ENCODE data around the gene DIO1. TPM values are rescaled to one million over a fixed set of nuclear protein-coding genes. Genes with fewer than 3 reads are reported as not detected.

The DIO1 gene
- polyA plus RNA-seq, 1 donor from 2014 or later, result not detected

- Histone ChIP-seq H3K27me3 (ENCODE audit: insufficient read depth, low read depth, low read length) (no peaks in the 10 kb centered on the region), H2AFZ (ENCODE audit: low read depth, low read length) (peak overlapping the region; percentile 84), H4K20me1 (ENCODE audit: insufficient read depth) (no peaks in the 10 kb centered on the region), H3K4me2 (ENCODE audit: low read length) (peak overlapping the region; percentile 34), H3K9me2 (ENCODE audit: insufficient read depth, low read length) (no peaks in the 10 kb centered on the region), H3K79me2 (replicated peaks; ENCODE audit: insufficient read depth, low read length) (peaks cover 21% of the 10 kb centered on the region), H3K4me3 (ENCODE audit: low read length) (peak overlapping the region; percentile 93), H3K36me3 (ENCODE audit: insufficient read depth, low read length) (no peaks in the 10 kb centered on the region), H3K9me3 (ENCODE audit: low read length) (no peaks in the 10 kb centered on the region), H3K9ac (ENCODE audit: low read length) (peak overlapping the region; percentile 73), H3F3A (ENCODE audit: insufficient read depth, low read length, poor library complexity, severe bottlenecking) (no peaks in the 10 kb centered on the region), H3K27ac (ENCODE audit: low read length) (peak overlapping the region; percentile 14)
- TF ChIP-seq SMC3 (conservative IDR thresholded peaks at IDR 0.05; ENCODE audit: poor library complexity) (no peak), MXI1 (conservative IDR thresholded peaks at IDR 0.05; ENCODE audit: poor library complexity, severe bottlenecking) (no peak)
These were observed 51.1 kb downstream of the DIO1 start for GRCh38 chr1:53945183-53945432.

GRCh38 chr1:53945433-53946251 lies 51.7 kb downstream of the DIO1 start, which contains the start of gene IFT25:
Gene IFT25 (minus strand): TSS chr1:53945699. CDS start chr1:53940082, 5,617 bp downstream.
- Histone ChIP-seq H3F3A (ENCODE audit: insufficient read depth, low read length, poor library complexity, severe bottlenecking) (no peaks in the 10 kb centered on the region), H3K9me3 (ENCODE audit: low read length) (no peaks in the 10 kb centered on the region), H3K36me3 (ENCODE audit: insufficient read depth, low read length) (no peaks in the 10 kb centered on the region), H4K20me1 (ENCODE audit: insufficient read depth) (no peaks in the 10 kb centered on the region), H3K4me3 (ENCODE audit: low read length) (peak within 1 kb of the TSS; percentile 93), H3K79me2 (replicated peaks; ENCODE audit: insufficient read depth, low read length) (peaks cover 27% of the 10 kb centered on the region), H3K9me2 (ENCODE audit: insufficient read depth, low read length) (no peaks in the 10 kb centered on the region), H3K27ac (ENCODE audit: low read length) (peak within 1 kb of the TSS; percentile 14), H3K4me2 (ENCODE audit: low read length) (peak within 1 kb of the TSS; percentile 34), H3K9ac (ENCODE audit: low read length) (peak within 1 kb of the TSS; percentile 73), H2AFZ (ENCODE audit: low read depth, low read length) (peak within 1 kb of the TSS; percentile 84), H3K27me3 (ENCODE audit: insufficient read depth, low read depth, low read length) (no peaks in the 10 kb centered on the region)
- TF ChIP-seq REST (IDR thresholded peaks at IDR 0.05; ENCODE audit: borderline replicate concordance) (no peak), CTCF (IDR thresholded peaks at IDR 0.05; ENCODE audit: poor library complexity, severe bottlenecking) (no peak), SMC3 (conservative IDR thresholded peaks at IDR 0.05; ENCODE audit: poor library complexity) (no peak), POLR2AphosphoS5 (IDR thresholded peaks at IDR 0.05) (peak; percentile 44), RAD21 (conservative IDR thresholded peaks at IDR 0.05) (peak; percentile 26), MXI1 (conservative IDR thresholded peaks at IDR 0.05; ENCODE audit: poor library complexity, severe bottlenecking) (peak; percentile 78)
